ENCODE results near the gene ULK4. TPM values are rescaled to one million over a fixed set of nuclear protein-coding genes. Genes with fewer than 3 reads are reported as not detected.

The ULK4 gene
- polyA plus RNA-seq, 1 donor from 2014 or later = 7.2 TPM

GRCh38 chr3:41198950-41199865 lies 762.7 kb downstream of the ULK4 start, which contains the start of gene CTNNB1:
Gene CTNNB1 (plus strand): TSS chr3:41199505. CDS start chr3:41224069, 24,564 bp downstream.
- peak within 1 kb of the TSS; percentile 79 for H3K4me3 ChIP-seq (ENCODE audit: low read length)
- peaks cover 5% of the 10 kb centered on the region for H4K20me1 ChIP-seq (ENCODE audit: insufficient read depth)
- peak within 1 kb of the TSS; percentile 96 for H3K9ac ChIP-seq (ENCODE audit: low read length)
- H3K9me3 ChIP-seq (ENCODE audit: low read length) = no peaks in the 10 kb centered on the region
- H3K36me3 ChIP-seq (ENCODE audit: insufficient read depth, low read length) = no peaks in the 10 kb centered on the region
- peaks cover 5% of the 10 kb centered on the region for H3F3A ChIP-seq (ENCODE audit: insufficient read depth, low read length, poor library complexity, severe bottlenecking)
- peaks cover 43% of the 10 kb centered on the region for H3K79me2 ChIP-seq (replicated peaks; ENCODE audit: insufficient read depth, low read length)
- H3K9me2 ChIP-seq (ENCODE audit: insufficient read depth, low read length) = no peaks in the 10 kb centered on the region
- peak within 1 kb of the TSS; percentile 60 for H3K4me2 ChIP-seq (ENCODE audit: low read length)
- peak; percentile 100 for TF ChIP-seq TAF1 (IDR thresholded peaks at IDR 0.05; ENCODE audit: low read depth)
- TF ChIP-seq POLR2AphosphoS5 (IDR thresholded peaks at IDR 0.05) = peak; percentile 99
- TF ChIP-seq EP300 (conservative IDR thresholded peaks at IDR 0.05; ENCODE audit: poor library complexity, severe bottlenecking) = peak; percentile 75
- TF ChIP-seq REST (IDR thresholded peaks at IDR 0.05; ENCODE audit: borderline replicate concordance) = peak; percentile 97
- peak; percentile 65 for TF ChIP-seq SMC3 (conservative IDR thresholded peaks at IDR 0.05; ENCODE audit: poor library complexity)
- TF ChIP-seq EZH2 (IDR thresholded peaks at IDR 0.05; ENCODE audit: borderline replicate concordance, insufficient read depth, low read length, poor library complexity, severe bottlenecking) = no peak
- no peak for TF ChIP-seq CTCF (IDR thresholded peaks at IDR 0.05; ENCODE audit: poor library complexity, severe bottlenecking)
- TF ChIP-seq MXI1 (conservative IDR thresholded peaks at IDR 0.05; ENCODE audit: poor library complexity, severe bottlenecking) = peak; percentile 77
- peak; percentile 57 for TF ChIP-seq RAD21 (conservative IDR thresholded peaks at IDR 0.05)
- peak within 1 kb of the TSS; percentile 80 for H2AFZ ChIP-seq (ENCODE audit: low read depth, low read length)
- H3K27me3 ChIP-seq (ENCODE audit: insufficient read depth, low read depth, low read length) = no peaks in the 10 kb centered on the region
- peak within 1 kb of the TSS; percentile 92 for H3K27ac ChIP-seq (ENCODE audit: low read length)

- Histone ChIP-seq H3K9me2 (ENCODE audit: insufficient read depth, low read length) (no peaks in the 10 kb centered on the region), H3K4me2 (ENCODE audit: low read length) (peak overlapping the region; percentile 4), H3K9me3 (ENCODE audit: low read length) (no peaks in the 10 kb centered on the region), H3K9ac (ENCODE audit: low read length) (peak overlapping the region; percentile 96), H3K27ac (ENCODE audit: low read length) (no peak overlapping the region), H3K4me3 (ENCODE audit: low read length) (peak overlapping the region; percentile 79), H3F3A (ENCODE audit: insufficient read depth, low read length, poor library complexity, severe bottlenecking) (peaks cover 5% of the 10 kb centered on the region), H3K79me2 (replicated peaks; ENCODE audit: insufficient read depth, low read length) (peaks cover 36% of the 10 kb centered on the region), H2AFZ (ENCODE audit: low read depth, low read length) (peak overlapping the region; percentile 49), H3K36me3 (ENCODE audit: insufficient read depth, low read length) (no peaks in the 10 kb centered on the region), H4K20me1 (ENCODE audit: insufficient read depth) (peaks cover 5% of the 10 kb centered on the region), H3K27me3 (ENCODE audit: insufficient read depth, low read depth, low read length) (no peaks in the 10 kb centered on the region)
- TF ChIP-seq RAD21 (conservative IDR thresholded peaks at IDR 0.05) (no peak), REST (IDR thresholded peaks at IDR 0.05; ENCODE audit: borderline replicate concordance) (no peak), EP300 (conservative IDR thresholded peaks at IDR 0.05; ENCODE audit: poor library complexity, severe bottlenecking) (no peak), MXI1 (conservative IDR thresholded peaks at IDR 0.05; ENCODE audit: poor library complexity, severe bottlenecking) (no peak), TAF1 (IDR thresholded peaks at IDR 0.05; ENCODE audit: low read depth) (no peak), EZH2 (IDR thresholded peaks at IDR 0.05; ENCODE audit: borderline replicate concordance, insufficient read depth, low read length, poor library complexity, severe bottlenecking) (no peak), SMC3 (conservative IDR thresholded peaks at IDR 0.05; ENCODE audit: poor library complexity) (no peak), POLR2AphosphoS5 (IDR thresholded peaks at IDR 0.05) (no peak), CTCF (IDR thresholded peaks at IDR 0.05; ENCODE audit: poor library complexity, severe bottlenecking) (no peak)
These were observed 763.4 kb downstream of the ULK4 start for GRCh38 chr3:41198526-41198925.

All from neural cell (in vitro differentiated cells).